Measurements from ENCODE around the gene SNRNP48.

Gene SNRNP48

GRCh38 chr6:7559651-7560385 is 30.2 kb upstream of the SNRNP48 start:
- no peak for DNase-seq (ENCODE audit: low spot score)
- no peak for TF ChIP-seq CTCF (IDR thresholded peaks at IDR 0.05; ENCODE audit: extremely low read depth, missing control alignments)

GRCh38 chr6:7561153-7561964 is 28.6 kb upstream of the SNRNP48 start:
- TF ChIP-seq CTCF (IDR thresholded peaks at IDR 0.05; ENCODE audit: extremely low read depth, missing control alignments): no peak
- DNase-seq (ENCODE audit: low spot score): no peak

DNA sequence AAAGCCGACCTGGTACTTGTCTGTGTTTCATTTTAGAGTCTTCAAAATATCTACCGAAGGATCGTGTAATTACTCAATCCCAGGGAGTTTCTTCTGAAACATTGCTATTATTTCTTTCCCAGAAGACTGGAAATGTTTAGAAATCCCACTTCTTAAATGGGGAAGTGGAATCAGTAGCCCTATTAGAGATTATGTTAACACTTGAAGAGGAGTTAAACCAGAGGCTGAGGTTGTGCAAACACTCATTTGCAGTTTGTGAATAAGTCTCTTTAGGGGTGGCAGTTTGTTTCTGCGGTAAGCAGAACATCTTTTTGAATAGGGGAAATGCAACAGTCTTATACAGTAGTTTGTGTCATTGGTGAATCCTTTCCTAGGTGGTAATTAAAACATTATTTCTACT is 27.2 kb upstream of the SNRNP48 start:
- DNase-seq (ENCODE audit: low spot score): no peak
- no peak for TF ChIP-seq CTCF (IDR thresholded peaks at IDR 0.05; ENCODE audit: extremely low read depth, missing control alignments)

DNA sequence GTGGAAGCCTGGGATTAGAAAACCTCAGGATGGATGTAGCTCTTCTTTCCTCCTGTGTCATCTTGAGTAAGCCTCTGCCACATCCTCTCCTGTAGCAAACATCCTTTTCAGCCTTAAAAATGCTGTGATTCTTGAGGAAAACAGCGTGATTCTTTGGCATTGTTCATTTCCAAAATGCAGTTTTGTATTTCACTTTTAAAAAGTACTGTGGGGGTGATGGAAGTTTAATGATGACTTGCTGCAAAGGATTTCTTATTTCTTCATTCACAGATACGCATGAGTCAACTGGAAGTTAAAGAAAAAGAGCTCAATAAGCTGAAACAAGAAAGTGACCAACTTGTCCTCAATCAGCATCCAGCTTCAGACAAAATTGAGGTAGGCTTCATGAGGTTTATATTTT is 23.9 kb upstream of the SNRNP48 start:
- TF ChIP-seq CTCF (IDR thresholded peaks at IDR 0.05; ENCODE audit: extremely low read depth, missing control alignments): no peak
- DNase-seq (ENCODE audit: low spot score): no peak

DNA sequence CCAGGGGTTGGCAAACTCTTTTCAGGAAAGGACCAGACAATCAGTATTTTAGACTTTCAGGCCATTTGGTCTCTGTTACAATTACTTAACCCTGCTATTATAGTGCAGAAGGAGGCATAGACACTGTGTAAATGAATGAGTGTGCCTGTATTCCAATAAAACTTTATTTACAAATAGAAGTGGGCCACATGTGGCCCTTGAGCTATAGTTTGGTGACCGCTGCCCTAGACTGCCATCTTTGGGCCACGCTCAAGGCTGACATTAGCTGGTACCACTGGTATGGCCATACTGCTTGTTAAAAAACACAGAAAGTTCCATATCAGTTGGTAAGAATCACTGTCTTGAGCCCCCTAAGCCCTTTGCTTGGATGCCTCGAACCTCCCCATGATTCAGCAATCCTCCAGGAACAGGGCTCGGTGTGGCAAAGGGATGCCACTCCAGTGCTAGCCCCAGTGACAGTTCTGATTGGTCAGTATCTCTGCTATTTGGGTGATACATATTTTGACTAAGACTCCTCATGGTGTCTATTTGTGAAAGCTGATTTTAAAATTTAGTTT is 23.3 kb upstream of the SNRNP48 start:
- no peak for TF ChIP-seq CTCF (IDR thresholded peaks at IDR 0.05; ENCODE audit: extremely low read depth, missing control alignments)

DNA sequence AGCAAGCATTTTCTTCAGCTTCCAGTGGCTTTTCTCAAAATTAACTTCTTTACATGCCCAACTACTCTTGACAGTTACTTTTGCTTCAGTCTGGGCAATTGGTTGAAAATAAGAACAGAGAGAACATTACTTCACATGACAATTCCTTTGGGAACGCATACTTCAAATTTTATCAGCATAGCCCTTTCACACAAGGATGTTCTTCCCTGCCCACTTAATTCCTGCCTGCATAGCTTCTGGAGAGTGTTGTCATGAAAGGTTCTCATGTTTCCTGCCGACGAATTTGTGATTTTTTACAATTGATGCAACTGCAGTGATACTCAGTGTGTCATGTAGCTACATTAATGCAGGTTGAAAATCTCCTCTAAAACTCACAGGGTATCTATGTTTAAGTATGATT is 22.0 kb upstream of the SNRNP48 start:
- no peak for TF ChIP-seq CTCF (IDR thresholded peaks at IDR 0.05; ENCODE audit: extremely low read depth, missing control alignments)
- DNase-seq (ENCODE audit: low spot score): no peak

More for the DNA sequence above, 23.3 kb upstream of the SNRNP48 start:
- no peak for DNase-seq (ENCODE audit: low spot score)

GRCh38 chr6:7569082-7569481 is 20.9 kb upstream of the SNRNP48 start:
- TF ChIP-seq CTCF (IDR thresholded peaks at IDR 0.05; ENCODE audit: extremely low read depth, missing control alignments): no peak

More at GRCh38 chr6:7569082-7569481, 20.9 kb upstream of the SNRNP48 start:
- no peak for DNase-seq (ENCODE audit: low spot score)
